IPS-18a (cell line): ENCODE measurements around the gene HOXA4.

Experiments
- H3K27ac ChIP-seq: one replicate; pipeline ENCODE4 v1.5.1; 2013; ENCODE audit warnings: low read length
- H3K27me3 ChIP-seq: one replicate; pipeline ENCODE4 v1.6.1; 2013; ENCODE audit warnings: mild to moderate bottlenecking, low read length; ENCODE audit not compliant: control insufficient read depth, insufficient read depth
- H3K36me3 ChIP-seq: one replicate; pipeline ENCODE4 v1.6.1; 2013; ENCODE audit warnings: low read depth, low read length; ENCODE audit not compliant: control insufficient read depth
- H3K4me1 ChIP-seq: one replicate; pipeline ENCODE4 v1.6.1; 2013; ENCODE audit warnings: low read depth, low read length; ENCODE audit not compliant: control insufficient read depth
- H3K4me3 ChIP-seq: one replicate; pipeline ENCODE4 v1.5.1; 2013; ENCODE audit warnings: low read length
- H3K9ac ChIP-seq: one replicate; pipeline ENCODE4 v1.6.1; 2013; ENCODE audit warnings: mild to moderate bottlenecking, low read length, moderate library complexity
- H3K9me3 ChIP-seq: one replicate; pipeline ENCODE4 v1.6.1; 2013; ENCODE audit warnings: low read depth, low read length; ENCODE audit not compliant: control insufficient read depth

HOXA4 gene

GRCh38 chr7:27141137-27141922, 10.8 kb upstream of the HOXA4 start:
- Histone ChIP-seq H3K9ac (no peak overlapping the region), H3K4me3 (no peak overlapping the region), H3K4me1 (peaks cover 3% of the 10 kb centered on the region), H3K27me3 (peaks cover 100% of the 10 kb centered on the region), H3K9me3 (peaks cover 3% of the 10 kb centered on the region), H3K36me3 (no peaks in the 10 kb centered on the region), H3K27ac (no peak overlapping the region)

- no peak overlapping the region for H3K27ac ChIP-seq
- H3K4me3 ChIP-seq = no peak overlapping the region
- H3K9ac ChIP-seq = no peak overlapping the region
- H3K36me3 ChIP-seq = no peaks in the 10 kb centered on the region
- H3K9me3 ChIP-seq = peaks cover 3% of the 10 kb centered on the region
- H3K27me3 ChIP-seq = peaks cover 100% of the 10 kb centered on the region
- peaks cover 3% of the 10 kb centered on the region for H3K4me1 ChIP-seq
Observed at GRCh38 chr7:27140126-27140857, 9.7 kb upstream of the HOXA4 start.

- no peak overlapping the region for H3K27ac ChIP-seq
- peaks cover 100% of the 10 kb centered on the region for H3K27me3 ChIP-seq
- H3K36me3 ChIP-seq = no peaks in the 10 kb centered on the region
- H3K4me1 ChIP-seq = peaks cover 3% of the 10 kb centered on the region
- H3K9me3 ChIP-seq = peaks cover 3% of the 10 kb centered on the region
- no peak overlapping the region for H3K9ac ChIP-seq
- no peak overlapping the region for H3K4me3 ChIP-seq
Observed at GRCh38 chr7:27139334-27140125, 9.0 kb upstream of the HOXA4 start.

- Histone ChIP-seq H3K9ac (no peak overlapping the region), H3K4me3 (no peak overlapping the region)
Observed at GRCh38 chr7:27138985-27139333, 8.4 kb upstream of the HOXA4 start.

GRCh38 chr7:27138472-27138871, 7.9 kb upstream of the HOXA4 start:
- Histone ChIP-seq H3K27me3 (peaks cover 100% of the 10 kb centered on the region), H3K9me3 (peaks cover 3% of the 10 kb centered on the region), H3K9ac (no peak overlapping the region), H3K36me3 (no peaks in the 10 kb centered on the region), H3K4me3 (no peak overlapping the region), H3K4me1 (peaks cover 3% of the 10 kb centered on the region), H3K27ac (no peak overlapping the region)

More at GRCh38 chr7:27138985-27139333, 8.4 kb upstream of the HOXA4 start:
- peaks cover 100% of the 10 kb centered on the region for H3K27me3 ChIP-seq
- H3K4me1 ChIP-seq = peaks cover 3% of the 10 kb centered on the region
- no peak overlapping the region for H3K27ac ChIP-seq
- H3K36me3 ChIP-seq = no peaks in the 10 kb centered on the region
- peaks cover 3% of the 10 kb centered on the region for H3K9me3 ChIP-seq

- H3K4me1 ChIP-seq = peaks cover 3% of the 10 kb centered on the region
- no peaks in the 10 kb centered on the region for H3K36me3 ChIP-seq
- peaks cover 3% of the 10 kb centered on the region for H3K9me3 ChIP-seq
Observed at GRCh38 chr7:27137640-27138315, 7.2 kb upstream of the HOXA4 start.

GRCh38 chr7:27134392-27134791, 3.8 kb upstream of the HOXA4 start:
- Histone ChIP-seq H3K9me3 (no peaks in the 10 kb centered on the region), H3K9ac (no peak overlapping the region), H3K27ac (no peak overlapping the region), H3K4me3 (no peak overlapping the region), H3K36me3 (no peaks in the 10 kb centered on the region), H3K4me1 (peaks cover 5% of the 10 kb centered on the region), H3K27me3 (peaks cover 100% of the 10 kb centered on the region)

More at GRCh38 chr7:27137640-27138315, 7.2 kb upstream of the HOXA4 start:
- Histone ChIP-seq H3K27ac (no peak overlapping the region), H3K4me3 (no peak overlapping the region), H3K9ac (no peak overlapping the region), H3K27me3 (peaks cover 100% of the 10 kb centered on the region)

GRCh38 chr7:27133409-27134231, 3.1 kb upstream of the HOXA4 start:
- Histone ChIP-seq H3K4me3 (no peak overlapping the region), H3K27me3 (peaks cover 100% of the 10 kb centered on the region), H3K27ac (no peak overlapping the region), H3K36me3 (no peaks in the 10 kb centered on the region), H3K9ac (no peak overlapping the region), H3K9me3 (no peaks in the 10 kb centered on the region), H3K4me1 (peaks cover 5% of the 10 kb centered on the region)

GRCh38 chr7:27132978-27133377, 2.4 kb upstream of the HOXA4 start:
- Histone ChIP-seq H3K27ac (no peak overlapping the region), H3K9ac (no peak overlapping the region), H3K4me3 (no peak overlapping the region), H3K36me3 (no peaks in the 10 kb centered on the region), H3K4me1 (peaks cover 5% of the 10 kb centered on the region), H3K9me3 (no peaks in the 10 kb centered on the region), H3K27me3 (peaks cover 100% of the 10 kb centered on the region)

- Histone ChIP-seq H3K36me3 (no peaks in the 10 kb centered on the region), H3K4me3 (no peak overlapping the region), H3K9ac (no peak overlapping the region), H3K9me3 (no peaks in the 10 kb centered on the region), H3K27ac (no peak overlapping the region), H3K4me1 (peaks cover 5% of the 10 kb centered on the region), H3K27me3 (peaks cover 100% of the 10 kb centered on the region)
Observed at GRCh38 chr7:27132214-27132613, 1.7 kb upstream of the HOXA4 start.
